B cell (primary cell): ENCODE results near the gene BAG3. TPM values are rescaled to one million over a fixed set of nuclear protein-coding genes. Genes with fewer than 3 reads are reported as not detected.

ENCODE experiments used
- ATAC-seq: fragments of 200-7000 bp; cut with Tn5 transposase; one replicate; pipeline ENCODE4 v1.10.0; 2021; ENCODE audit warnings: low read depth, mild to moderate bottlenecking, moderate number of reproducible peaks, moderate library complexity
- CTCF ChIA-PET: fragments of 350-600 bp; sonication (Branson Sonifier 250); formaldehyde crosslinking; loops from one replicate; lab custom pipeline; 2021; ENCODE audit warnings: antibody characterized with exemption, inconsistent platforms; lab: Charles Lee
- POLR2A ChIA-PET: fragments of 350-600 bp; sonication (Branson Sonifier 250); formaldehyde crosslinking; loops from one replicate; lab custom pipeline; 2021; ENCODE audit warnings: antibody characterized with exemption; lab: Charles Lee
- DNase-seq: peaks from one replicate; pipeline ENCODE4 v3.0.0; 2013
- H2AFZ ChIP-seq: 2 replicates; pipeline ENCODE4 v1.6.1; 2012; ENCODE audit warnings: mild to moderate bottlenecking, low read depth, low read length; ENCODE audit not compliant: insufficient read depth, poor library complexity, severe bottlenecking
- H3K27ac ChIP-seq, 2 donors: 1 replicate in 1 of 2; 2 replicates in 1 of 2; pipeline ENCODE4 v1.5.1; 2012 to 2013; ENCODE audit warnings: low read length in 2 of 2, mild to moderate bottlenecking in 2 of 2, moderate library complexity in 1 of 2
- H3K27me3 ChIP-seq, 4 experiments: fragments of 200-600 bp in 1 of 4; sonication (generic) in 1 of 4; replicated peaks in 1 of 4; 1 replicate in 2 of 4; 2 replicates in 2 of 4; pipeline versions ENCODE4 v1.6.1 to v1.7.0; 2013 to 2016; ENCODE audit warnings: low read length in 3 of 4, mild to moderate bottlenecking in 2 of 4, mixed read lengths in 1 of 4, moderate library complexity in 1 of 4; ENCODE audit not compliant: insufficient read depth in 4 of 4, control insufficient read depth in 3 of 4; ENCODE audit errors: control extremely low read depth in 1 of 4
- H3K36me3 ChIP-seq, 2 experiments: replicated peaks in 1 of 2; 1 replicate in 1 of 2; 2 replicates in 1 of 2; pipeline versions ENCODE4 v1.6.1 to v1.7.1; 2013; ENCODE audit warnings: low read length in 1 of 2; ENCODE audit not compliant: insufficient read depth in 2 of 2, control insufficient read depth in 1 of 2; ENCODE audit errors: control extremely low read depth in 1 of 2, extremely low read depth in 1 of 2
- H3K4me1 ChIP-seq, 2 donors: fragments of 200-600 bp in 1 of 2; sonication (generic) in 1 of 2; 1 replicate in 1 of 2; 2 replicates in 1 of 2; pipeline versions ENCODE4 v1.5.1 to v1.6.1; 2013 to 2017; ENCODE audit warnings: low read length in 2 of 2; ENCODE audit not compliant: control insufficient read depth in 2 of 2, insufficient read depth in 2 of 2
- H3K4me2 ChIP-seq: replicated peaks from 2 replicates; pipeline ENCODE3; 2012; ENCODE audit warnings: mild to moderate bottlenecking, low read depth, low read length; ENCODE audit not compliant: poor library complexity, severe bottlenecking
- H3K4me3 ChIP-seq, 5 experiments: fragments of 200-600 bp in 1 of 5; sonication (generic) in 1 of 5; 1 replicate in 3 of 5; 2 replicates in 2 of 5; pipeline versions ENCODE4 v1.5.1 to v1.7.0; 2011 to 2016; ENCODE audit warnings: low read length in 4 of 5, mild to moderate bottlenecking in 4 of 5, low read depth in 2 of 5, control low read depth in 1 of 5, moderate library complexity in 1 of 5; ENCODE audit not compliant: insufficient read depth in 1 of 5; ENCODE audit errors: control extremely low read depth in 1 of 5, extremely low read depth in 1 of 5
- H3K79me2 ChIP-seq: fragments of 200-600 bp; sonication (generic); one replicate; pipeline ENCODE4 v1.6.0; 2016; ENCODE audit warnings: low read length; ENCODE audit not compliant: control insufficient read depth, insufficient read depth
- H3K9ac ChIP-seq: fragments of 200-600 bp; sonication (generic); 2 replicates; pipeline ENCODE4 v1.6.1; 2017; ENCODE audit warnings: mild to moderate bottlenecking, low read length, moderate library complexity
- H3K9me3 ChIP-seq, 3 donors: one replicate each; pipeline versions ENCODE4 v1.6.1 to v1.7.1; 2013; ENCODE audit warnings: low read length in 2 of 3; ENCODE audit not compliant: control insufficient read depth in 2 of 3, insufficient read depth in 1 of 3; ENCODE audit errors: control extremely low read depth in 1 of 3
- H4K20me1 ChIP-seq: 2 replicates; pipeline ENCODE4 v1.6.0; 2012; ENCODE audit warnings: mild to moderate bottlenecking, low read length; ENCODE audit not compliant: insufficient read depth, control insufficient read depth, poor library complexity, severe bottlenecking
- H3K27ac Mint-ChIP-seq: one replicate; pipeline ENCODE4 v1.8.0; 2021; ENCODE audit warnings: mixed read lengths
- H3K27me3 Mint-ChIP-seq: one replicate; pipeline ENCODE4 v1.8.0; 2021; ENCODE audit warnings: mixed read lengths
- H3K4me1 Mint-ChIP-seq: one replicate; pipeline ENCODE4 v1.8.0; 2021; ENCODE audit warnings: mixed read lengths
- H3K4me3 Mint-ChIP-seq: one replicate; pipeline ENCODE4 v1.8.0; 2021; ENCODE audit warnings: mixed read lengths
- H3K9me3 Mint-ChIP-seq: one replicate; pipeline ENCODE4 v1.8.0; 2022; ENCODE audit warnings: mixed read lengths; ENCODE audit not compliant: insufficient read depth
- EZH2 ChIP-seq: IDR thresholded peaks from 2 replicates; pipeline ENCODE4 v1.6.1; 2012; ENCODE audit warnings: borderline replicate concordance, low read depth, mild to moderate bottlenecking, moderate library complexity, low read length; ENCODE audit not compliant: insufficient read depth, poor library complexity, severe bottlenecking
- WGBS: methylation state at CpG from one replicate; pipeline ENCODE4 v1.1.5; 2013; ENCODE audit warnings: missing lambda C conversion rate; ENCODE audit not compliant: insufficient coverage; 5-methylcytosine and 5-hydroxymethylcytosine counted together
- intact Hi-C: fragments of 100-400 bp; cut with micrococcal nuclease; formaldehyde crosslinking; loops from one replicate; pipeline ENCODE4 v1.10.0; 2022
- polyA plus RNA-seq: library from polyadenylated mRNA; depleted of rRNA; stranded (reverse); fragments of >200 nt; gene quantifications from 2 replicates; pipeline ENCODE4 v1.2.3, GENCODE V29; 2012
- total RNA-seq, 2 donors: library from RNA; stranded (reverse); fragments of 120-200 nt in 1 of 2; gene quantifications; 1 replicate in 1 of 2; 2 replicates in 1 of 2; pipeline versions ENCODE4 v1.2.3 to v1.2.4, GENCODE V29; 2013 to 2022
- TF ChIP-seq, protein P1 (sequence below): fragments of 200-600 bp; IDR thresholded peaks from one replicate; pipeline ENCODE4 v1.8.0; 2022; ENCODE audit warnings: antibody characterized with exemption, mild to moderate bottlenecking

The BAG3 gene
- total and polyA plus RNA-seq, 2 donors (not counting 1 experiment from before 2014, with no cell fraction given), result 3.9 to 7.4 TPM

DNA sequence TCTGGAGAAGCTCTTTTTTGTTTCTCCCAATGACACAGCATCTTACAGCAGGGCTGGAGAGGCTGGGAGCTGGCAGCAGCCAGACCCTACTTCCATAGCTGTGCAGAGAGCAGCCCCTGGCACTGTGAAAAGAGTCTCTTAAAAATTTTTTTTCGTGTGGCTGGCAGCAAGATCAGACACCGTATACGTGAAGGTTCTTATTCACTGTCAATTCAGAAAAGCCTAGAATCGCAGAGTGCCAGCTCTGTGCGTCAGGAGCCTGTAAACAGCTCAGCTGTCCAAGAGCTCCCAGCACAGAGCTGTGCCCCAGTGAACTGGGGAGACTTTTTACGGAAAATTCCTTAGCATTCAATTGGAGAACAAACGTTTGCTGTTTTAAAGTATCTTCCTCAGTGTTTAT is 6.5 kb downstream of the BAG3 start:
- H3K27ac ChIP-seq, result no peak overlapping the region
- WGBS, result 95% methylated on average over 5 of the region's 7 CpGs
- H3K4me2 ChIP-seq, result no peak overlapping the region
- TF ChIP-seq, protein P1, sequence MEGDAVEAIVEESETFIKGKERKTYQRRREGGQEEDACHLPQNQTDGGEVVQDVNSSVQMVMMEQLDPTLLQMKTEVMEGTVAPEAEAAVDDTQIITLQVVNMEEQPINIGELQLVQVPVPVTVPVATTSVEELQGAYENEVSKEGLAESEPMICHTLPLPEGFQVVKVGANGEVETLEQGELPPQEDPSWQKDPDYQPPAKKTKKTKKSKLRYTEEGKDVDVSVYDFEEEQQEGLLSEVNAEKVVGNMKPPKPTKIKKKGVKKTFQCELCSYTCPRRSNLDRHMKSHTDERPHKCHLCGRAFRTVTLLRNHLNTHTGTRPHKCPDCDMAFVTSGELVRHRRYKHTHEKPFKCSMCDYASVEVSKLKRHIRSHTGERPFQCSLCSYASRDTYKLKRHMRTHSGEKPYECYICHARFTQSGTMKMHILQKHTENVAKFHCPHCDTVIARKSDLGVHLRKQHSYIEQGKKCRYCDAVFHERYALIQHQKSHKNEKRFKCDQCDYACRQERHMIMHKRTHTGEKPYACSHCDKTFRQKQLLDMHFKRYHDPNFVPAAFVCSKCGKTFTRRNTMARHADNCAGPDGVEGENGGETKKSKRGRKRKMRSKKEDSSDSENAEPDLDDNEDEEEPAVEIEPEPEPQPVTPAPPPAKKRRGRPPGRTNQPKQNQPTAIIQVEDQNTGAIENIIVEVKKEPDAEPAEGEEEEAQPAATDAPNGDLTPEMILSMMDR, result no peak
- no peak for TF ChIP-seq EZH2
- ChIA-PET POLR2A (no interaction called here), CTCF (no interaction called here)
- no peak for DNase-seq
- no peaks in the 10 kb centered on the region for H3K4me1 ChIP-seq
- H3K36me3 ChIP-seq, result no peaks in the 10 kb centered on the region
- no peak overlapping the region for H3K9ac ChIP-seq
- H3K27me3 ChIP-seq, result peaks cover 0 to 3% (median 0%) of the 10 kb centered on the region in 4 experiments
- no peak overlapping the region for H3K4me3 Mint-ChIP-seq
- H2AFZ ChIP-seq, result no peak overlapping the region
- H3K27ac Mint-ChIP-seq, result no peak overlapping the region
- H3K27me3 Mint-ChIP-seq, result no peaks in the 10 kb centered on the region
- intact Hi-C loops, result no loop called here
- no peak overlapping the region for H3K4me3 ChIP-seq
- H3K4me1 Mint-ChIP-seq, result peaks cover 3% of the 10 kb centered on the region
- ATAC-seq, result no peak
- no peaks in the 10 kb centered on the region for H3K9me3 ChIP-seq
- H4K20me1 ChIP-seq, result no peaks in the 10 kb centered on the region
- no peaks in the 10 kb centered on the region for H3K9me3 Mint-ChIP-seq
- no peaks in the 10 kb centered on the region for H3K79me2 ChIP-seq

DNA sequence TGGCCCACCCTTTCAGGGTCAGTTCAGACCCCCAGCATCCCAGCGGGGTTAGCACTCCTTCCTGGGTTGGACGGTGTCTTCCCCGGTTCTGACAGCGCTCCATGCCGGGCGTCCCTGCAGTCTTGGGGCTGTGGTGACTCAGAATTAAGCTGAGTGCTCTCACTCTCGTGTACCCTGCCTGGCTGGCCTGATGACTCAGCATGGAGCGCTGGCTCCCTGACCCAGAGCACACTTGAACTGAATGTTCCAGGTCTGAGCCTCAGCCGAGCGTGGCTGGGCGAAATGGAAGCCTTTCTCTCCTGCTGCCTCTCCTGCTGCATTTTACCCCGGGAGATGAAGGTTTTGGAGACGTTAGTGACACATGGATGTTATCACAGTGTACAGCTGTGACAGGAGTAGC is 7.1 kb downstream of the BAG3 start:
- H3K4me1 ChIP-seq, result no peaks in the 10 kb centered on the region

More for the DNA sequence above, 7.1 kb downstream of the BAG3 start:
- Mint-ChIP-seq H3K9me3 (no peaks in the 10 kb centered on the region), H3K4me1 (peaks cover 1% of the 10 kb centered on the region), H3K27me3 (no peaks in the 10 kb centered on the region), H3K4me3 (no peak overlapping the region), H3K27ac (no peak overlapping the region)
- H4K20me1 ChIP-seq, result no peaks in the 10 kb centered on the region
- H3K79me2 ChIP-seq, result no peaks in the 10 kb centered on the region
- POLR2A ChIA-PET, result no interaction called here
- CTCF ChIA-PET, result interaction anchor here (1.2 kb wide), 1 partner anchor 29 kb away, joined by 5 read pairs; no protein-coding TSS in a partner anchor
- no peaks in the 10 kb centered on the region for H3K9me3 ChIP-seq
- no peak for ATAC-seq
- H3K27ac ChIP-seq, result no peak overlapping the region
- no peaks in the 10 kb centered on the region for H3K36me3 ChIP-seq
- no peak for DNase-seq
- peaks cover 0 to 3% (median 0%) of the 10 kb centered on the region in 4 experiments for H3K27me3 ChIP-seq
- H3K4me3 ChIP-seq, result no peak overlapping the region
- no peak overlapping the region for H3K9ac ChIP-seq
- no peak overlapping the region for H2AFZ ChIP-seq
- no peak overlapping the region for H3K4me2 ChIP-seq
- TF ChIP-seq, protein P1, result no peak
- no peak for TF ChIP-seq EZH2
- intact Hi-C loops, result no loop called here
- WGBS, result 92% methylated on average over 12 of the region's 13 CpGs
